ENCODE measurements around the gene ICOS.

DNA sequence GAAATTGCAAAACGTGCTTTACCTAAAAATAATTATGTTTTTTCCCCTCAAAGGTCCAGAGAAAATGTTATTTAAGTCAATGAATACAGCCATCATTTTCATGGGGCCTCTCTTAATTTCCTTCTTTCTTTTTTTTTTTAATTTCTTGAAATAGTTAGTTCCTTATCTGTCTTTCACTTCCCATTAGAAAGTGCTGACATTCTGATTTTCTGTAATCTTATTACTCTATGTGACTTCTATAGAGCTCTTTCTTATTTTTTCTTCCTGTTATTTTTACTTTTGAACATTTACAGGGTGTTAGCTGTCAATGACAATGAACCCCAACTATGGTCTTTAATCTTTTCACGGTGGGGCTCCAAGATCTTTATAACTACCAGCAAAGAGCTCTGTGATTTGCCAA is 39.0 kb upstream of the ICOS start:
- no peak for TF ChIP-seq EZH2phosphoT487 (IDR thresholded peaks at IDR 0.05; ENCODE audit: borderline replicate concordance, low read depth)
- TF ChIP-seq, protein P1, sequence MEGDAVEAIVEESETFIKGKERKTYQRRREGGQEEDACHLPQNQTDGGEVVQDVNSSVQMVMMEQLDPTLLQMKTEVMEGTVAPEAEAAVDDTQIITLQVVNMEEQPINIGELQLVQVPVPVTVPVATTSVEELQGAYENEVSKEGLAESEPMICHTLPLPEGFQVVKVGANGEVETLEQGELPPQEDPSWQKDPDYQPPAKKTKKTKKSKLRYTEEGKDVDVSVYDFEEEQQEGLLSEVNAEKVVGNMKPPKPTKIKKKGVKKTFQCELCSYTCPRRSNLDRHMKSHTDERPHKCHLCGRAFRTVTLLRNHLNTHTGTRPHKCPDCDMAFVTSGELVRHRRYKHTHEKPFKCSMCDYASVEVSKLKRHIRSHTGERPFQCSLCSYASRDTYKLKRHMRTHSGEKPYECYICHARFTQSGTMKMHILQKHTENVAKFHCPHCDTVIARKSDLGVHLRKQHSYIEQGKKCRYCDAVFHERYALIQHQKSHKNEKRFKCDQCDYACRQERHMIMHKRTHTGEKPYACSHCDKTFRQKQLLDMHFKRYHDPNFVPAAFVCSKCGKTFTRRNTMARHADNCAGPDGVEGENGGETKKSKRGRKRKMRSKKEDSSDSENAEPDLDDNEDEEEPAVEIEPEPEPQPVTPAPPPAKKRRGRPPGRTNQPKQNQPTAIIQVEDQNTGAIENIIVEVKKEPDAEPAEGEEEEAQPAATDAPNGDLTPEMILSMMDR (IDR thresholded peaks at IDR 0.05) = no peak
- no peak for TF ChIP-seq TCF12 (IDR thresholded peaks at IDR 0.05)
- TF ChIP-seq, protein P2, sequence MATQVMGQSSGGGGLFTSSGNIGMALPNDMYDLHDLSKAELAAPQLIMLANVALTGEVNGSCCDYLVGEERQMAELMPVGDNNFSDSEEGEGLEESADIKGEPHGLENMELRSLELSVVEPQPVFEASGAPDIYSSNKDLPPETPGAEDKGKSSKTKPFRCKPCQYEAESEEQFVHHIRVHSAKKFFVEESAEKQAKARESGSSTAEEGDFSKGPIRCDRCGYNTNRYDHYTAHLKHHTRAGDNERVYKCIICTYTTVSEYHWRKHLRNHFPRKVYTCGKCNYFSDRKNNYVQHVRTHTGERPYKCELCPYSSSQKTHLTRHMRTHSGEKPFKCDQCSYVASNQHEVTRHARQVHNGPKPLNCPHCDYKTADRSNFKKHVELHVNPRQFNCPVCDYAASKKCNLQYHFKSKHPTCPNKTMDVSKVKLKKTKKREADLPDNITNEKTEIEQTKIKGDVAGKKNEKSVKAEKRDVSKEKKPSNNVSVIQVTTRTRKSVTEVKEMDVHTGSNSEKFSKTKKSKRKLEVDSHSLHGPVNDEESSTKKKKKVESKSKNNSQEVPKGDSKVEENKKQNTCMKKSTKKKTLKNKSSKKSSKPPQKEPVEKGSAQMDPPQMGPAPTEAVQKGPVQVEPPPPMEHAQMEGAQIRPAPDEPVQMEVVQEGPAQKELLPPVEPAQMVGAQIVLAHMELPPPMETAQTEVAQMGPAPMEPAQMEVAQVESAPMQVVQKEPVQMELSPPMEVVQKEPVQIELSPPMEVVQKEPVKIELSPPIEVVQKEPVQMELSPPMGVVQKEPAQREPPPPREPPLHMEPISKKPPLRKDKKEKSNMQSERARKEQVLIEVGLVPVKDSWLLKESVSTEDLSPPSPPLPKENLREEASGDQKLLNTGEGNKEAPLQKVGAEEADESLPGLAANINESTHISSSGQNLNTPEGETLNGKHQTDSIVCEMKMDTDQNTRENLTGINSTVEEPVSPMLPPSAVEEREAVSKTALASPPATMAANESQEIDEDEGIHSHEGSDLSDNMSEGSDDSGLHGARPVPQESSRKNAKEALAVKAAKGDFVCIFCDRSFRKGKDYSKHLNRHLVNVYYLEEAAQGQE (IDR thresholded peaks at IDR 0.05; ENCODE audit: low read depth, low read length) = no peak
- no peak for TF ChIP-seq FOXM1 (IDR thresholded peaks at IDR 0.05; ENCODE audit: low read depth)
- no peak for TF ChIP-seq EP300 (IDR thresholded peaks at IDR 0.05; ENCODE audit: borderline replicate concordance in 1 of 2, low read depth in 1 of 2, low read length in 1 of 2)
- no peak for TF ChIP-seq FOSL2 (IDR thresholded peaks at IDR 0.05; ENCODE audit: borderline replicate concordance, low read depth)
- TF ChIP-seq GATA2 (CRISPR knock-in tag; IDR thresholded peaks at IDR 0.05) = no peak
- no peak for TF ChIP-seq JUND (IDR thresholded peaks at IDR 0.05)
- TF ChIP-seq, protein P3, sequence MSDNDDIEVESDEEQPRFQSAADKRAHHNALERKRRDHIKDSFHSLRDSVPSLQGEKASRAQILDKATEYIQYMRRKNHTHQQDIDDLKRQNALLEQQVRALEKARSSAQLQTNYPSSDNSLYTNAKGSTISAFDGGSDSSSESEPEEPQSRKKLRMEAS (IDR thresholded peaks at IDR 0.05; ENCODE audit: low read depth) = no peak
- TF ChIP-seq, protein P4, sequence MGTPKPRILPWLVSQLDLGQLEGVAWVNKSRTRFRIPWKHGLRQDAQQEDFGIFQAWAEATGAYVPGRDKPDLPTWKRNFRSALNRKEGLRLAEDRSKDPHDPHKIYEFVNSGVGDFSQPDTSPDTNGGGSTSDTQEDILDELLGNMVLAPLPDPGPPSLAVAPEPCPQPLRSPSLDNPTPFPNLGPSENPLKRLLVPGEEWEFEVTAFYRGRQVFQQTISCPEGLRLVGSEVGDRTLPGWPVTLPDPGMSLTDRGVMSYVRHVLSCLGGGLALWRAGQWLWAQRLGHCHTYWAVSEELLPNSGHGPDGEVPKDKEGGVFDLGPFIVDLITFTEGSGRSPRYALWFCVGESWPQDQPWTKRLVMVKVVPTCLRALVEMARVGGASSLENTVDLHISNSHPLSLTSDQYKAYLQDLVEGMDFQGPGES (IDR thresholded peaks at IDR 0.05; ENCODE audit: low read depth, low read length) = no peak
- no peak for TF ChIP-seq RXRA (IDR thresholded peaks at IDR 0.05; ENCODE audit: borderline replicate concordance, low read depth)
- no peak for TF ChIP-seq YY1 (IDR thresholded peaks at IDR 0.05; ENCODE audit: low read depth)
